NCI-H510A (cell line): Measurements from ENCODE around the gene FASN.
A peak's percentile ranks its signal among the peaks of the same experiment; 100 is the strongest.

Experiments
- DNase-seq: peaks from one replicate; lab custom pipeline; 2025; lab: John Stamatoyannopoulos, UW

The FASN gene

GRCh38 chr17:82056729-82057621 lies 41.1 kb downstream of the FASN start:
- DNase-seq = no peak

DNA sequence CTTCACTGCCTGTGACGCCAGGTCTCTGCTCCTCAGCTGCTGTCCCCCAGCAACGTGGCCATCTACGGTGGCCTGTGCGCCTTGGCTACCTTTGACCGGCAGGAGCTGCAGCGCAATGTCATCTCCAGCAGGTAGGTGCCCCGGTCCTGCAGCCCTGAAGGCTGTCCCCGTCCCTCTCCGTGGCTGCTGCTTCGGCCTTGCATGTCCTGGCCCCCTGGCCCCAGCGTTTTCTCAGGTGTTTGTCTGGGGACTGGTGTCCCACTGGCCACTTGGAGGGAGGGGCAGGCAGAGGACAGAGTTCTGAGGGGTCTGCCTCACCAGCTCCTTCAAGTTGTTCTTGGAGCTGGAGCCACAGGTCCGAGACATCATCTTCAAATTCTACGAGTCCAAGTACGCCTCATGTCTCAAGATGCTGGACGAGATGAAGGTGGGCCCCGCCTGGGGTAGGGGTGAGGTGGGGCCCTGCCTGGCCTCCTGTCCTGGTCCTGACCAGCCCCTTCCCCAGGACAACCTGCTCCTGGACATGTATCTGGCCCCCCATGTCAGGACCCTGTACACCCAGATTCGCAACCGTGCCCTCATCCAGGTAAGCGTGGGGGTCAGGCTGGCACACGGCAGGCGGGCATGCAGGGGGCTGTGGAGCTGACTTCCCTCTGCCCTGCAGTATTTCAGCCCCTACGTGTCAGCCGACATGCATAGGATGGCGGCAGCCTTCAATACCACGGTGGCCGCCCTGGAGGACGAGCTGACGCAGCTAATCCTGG lies 41.9 kb downstream of the FASN start:
- DNase-seq = no peak

DNA sequence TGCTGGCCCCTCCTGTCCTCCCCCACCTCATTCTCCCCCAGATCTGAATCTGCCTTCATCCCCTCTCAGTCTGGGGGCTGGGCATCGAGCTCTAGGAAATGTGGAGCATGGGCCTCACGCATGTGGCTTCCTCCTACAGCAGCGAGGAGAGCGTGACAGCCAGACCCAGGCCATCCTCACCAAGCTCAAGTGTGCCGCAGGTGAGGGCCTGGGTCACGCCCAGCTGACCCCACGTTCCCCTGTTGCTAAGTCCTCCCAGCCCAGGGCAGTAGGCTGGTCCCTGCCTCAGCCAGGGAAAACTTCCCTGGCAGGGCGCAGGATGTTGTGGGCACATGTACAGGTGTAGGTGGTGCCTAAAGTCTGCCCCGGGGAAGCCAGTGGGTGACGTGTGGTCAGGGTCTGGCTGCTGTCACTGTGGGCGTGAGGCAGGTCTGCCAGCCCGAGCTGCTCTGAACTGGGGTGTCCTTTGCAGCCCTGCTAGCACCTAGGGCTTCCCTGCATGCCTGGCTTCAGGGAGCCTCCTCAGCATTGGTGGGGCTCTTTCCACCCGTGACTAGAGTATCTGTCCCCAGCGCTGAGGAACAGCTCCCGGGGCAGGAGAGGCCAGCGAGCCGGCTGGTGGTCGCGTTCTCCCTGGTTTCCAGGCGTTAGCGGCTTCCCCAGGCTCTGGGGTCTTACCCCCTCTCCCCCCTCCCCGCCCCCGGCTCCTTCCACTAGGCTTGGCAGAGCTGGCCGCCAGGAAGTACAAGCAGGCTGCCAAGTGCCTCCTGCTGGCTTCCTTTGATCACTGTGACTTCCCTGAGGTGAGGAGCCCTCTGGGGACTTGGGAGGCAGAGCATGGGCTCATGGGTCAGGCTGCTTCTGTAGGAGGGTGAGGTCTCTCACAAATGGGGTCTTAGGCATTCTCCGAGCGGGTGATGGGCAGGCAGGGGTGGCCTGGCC lies 42.7 kb downstream of the FASN start:
- DNase-seq = no peak

GRCh38 chr17:82054351-82055022 lies 43.5 kb downstream of the FASN start:
- DNase-seq = no peak

DNA sequence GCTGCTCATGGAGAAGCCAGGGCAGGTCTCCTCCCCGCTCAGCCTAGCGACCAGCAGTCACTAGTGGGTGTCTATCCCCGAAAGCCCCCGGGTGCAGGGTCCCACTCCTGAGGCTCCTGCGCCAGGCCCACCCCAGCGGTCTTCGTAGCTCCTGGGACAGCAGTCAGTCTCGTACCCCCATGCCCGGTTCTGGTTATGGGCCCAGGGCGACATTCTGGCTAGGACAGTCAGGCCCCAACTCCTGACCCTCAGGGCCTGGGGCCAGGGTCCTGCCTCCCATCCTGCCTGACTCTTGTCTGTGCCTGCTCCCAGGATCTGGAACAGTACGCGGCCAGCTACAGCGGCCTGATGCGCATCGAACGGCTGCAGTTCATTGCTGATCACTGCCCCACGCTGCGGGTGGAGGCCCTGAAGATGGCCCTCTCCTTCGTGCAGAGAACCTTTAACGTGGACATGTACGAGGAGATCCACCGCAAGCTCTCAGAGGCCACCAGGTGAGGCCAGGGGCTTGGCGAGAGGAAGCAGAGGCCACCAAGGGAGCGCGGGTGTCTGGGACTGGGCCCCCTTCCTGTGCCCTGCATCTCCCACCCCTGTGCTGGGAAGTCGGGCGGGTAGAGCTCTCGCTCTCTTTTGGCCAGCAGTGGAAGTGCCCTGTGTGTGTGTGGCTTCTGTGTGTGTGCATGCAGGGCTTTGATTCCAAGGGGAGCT lies 44.3 kb downstream of the FASN start:
- DNase-seq = no peak

GRCh38 chr17:82053130-82053529 lies 44.9 kb downstream of the FASN start:
- DNase-seq = no peak

- DNase-seq = no peak
Observed at GRCh38 chr17:82052638-82053059, 45.4 kb downstream of the FASN start.

GRCh38 chr17:82051776-82052637 lies 46.0 kb downstream of the FASN start, which contains the start of the genes GPS1 and RFNG:
Gene GPS1, plus strand, starts transcription at chr17:82051898. Its CDS starts 34 bp downstream, at chr17:82051932.
Gene RFNG, minus strand, starts transcription at chr17:82051811. Its CDS starts 45 bp downstream, at chr17:82051766.
- DNase-seq = peak; percentile 68

DNA sequence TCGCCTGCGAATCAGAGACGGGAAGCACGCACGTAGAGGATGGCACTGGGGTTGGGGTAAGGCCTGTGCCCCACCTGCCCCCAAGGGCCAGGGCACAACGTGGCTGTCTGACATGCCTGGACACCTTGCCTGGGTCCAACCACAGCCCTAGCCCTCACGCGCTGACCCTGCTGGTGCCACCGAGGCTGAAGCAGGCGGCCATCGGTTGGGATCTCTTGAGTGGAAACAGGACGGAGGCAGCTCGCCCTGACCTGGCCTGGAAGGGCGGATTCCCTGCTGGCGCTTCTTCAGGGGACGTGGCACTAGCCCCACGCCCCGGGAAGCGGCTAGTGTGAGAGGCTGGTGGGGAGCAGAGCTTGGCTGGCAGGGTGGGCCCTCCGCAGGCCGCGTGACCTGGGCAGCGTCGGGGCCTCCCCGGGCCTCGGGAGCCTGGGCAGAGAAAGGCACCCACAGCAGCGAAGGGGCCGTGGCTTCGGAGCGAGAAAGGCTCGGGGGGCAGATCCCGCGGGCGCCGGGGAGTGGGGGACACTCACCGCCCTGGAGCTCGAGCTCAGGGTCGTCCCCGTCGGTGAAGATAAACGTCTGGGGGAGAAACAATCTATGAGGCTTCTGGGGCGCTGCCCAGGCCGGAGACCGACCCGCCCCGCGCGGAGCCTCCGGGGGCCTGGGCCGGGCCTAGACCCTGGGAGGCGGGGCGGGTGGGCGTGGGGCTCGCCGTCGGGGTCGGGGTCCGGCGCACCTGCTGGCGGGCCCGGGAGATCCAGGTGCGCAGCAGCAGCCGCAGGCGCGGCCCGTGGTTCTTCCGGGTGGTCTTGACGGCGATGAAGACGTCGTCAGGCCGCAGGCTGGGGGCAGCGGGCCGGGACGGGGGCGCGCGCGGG lies 47.0 kb downstream of the FASN start:
- DNase-seq = no peak

DNA sequence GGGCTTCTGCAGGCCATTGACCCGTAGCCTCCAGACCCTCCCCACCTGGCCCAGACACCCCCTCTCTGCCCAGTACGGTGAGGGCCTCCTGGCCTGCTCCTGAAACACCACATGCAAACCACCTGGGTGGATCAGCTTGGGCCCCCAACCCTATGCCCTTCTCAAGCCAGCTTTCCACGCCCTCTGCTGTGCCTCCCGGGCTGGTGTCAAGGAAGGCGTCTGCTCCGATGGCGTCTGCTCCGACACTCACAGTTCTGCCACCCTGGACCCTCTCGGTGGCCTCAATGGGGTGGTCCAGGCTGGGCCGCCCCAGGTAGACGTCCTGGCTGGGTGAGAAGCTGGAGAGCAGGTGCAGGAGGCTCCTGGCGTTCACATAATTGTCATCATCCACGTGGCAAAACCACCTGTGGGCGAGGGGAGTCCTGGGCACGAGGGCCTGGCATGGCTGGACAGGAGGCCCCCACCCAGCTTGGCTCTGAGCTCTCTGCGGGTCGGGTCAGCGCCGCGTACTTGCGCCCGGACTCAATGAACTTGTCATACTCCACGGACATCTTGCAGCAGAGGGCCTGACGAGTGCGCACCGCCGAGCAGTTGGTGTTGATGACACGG lies 47.8 kb downstream of the FASN start:
- DNase-seq = no peak

DNA sequence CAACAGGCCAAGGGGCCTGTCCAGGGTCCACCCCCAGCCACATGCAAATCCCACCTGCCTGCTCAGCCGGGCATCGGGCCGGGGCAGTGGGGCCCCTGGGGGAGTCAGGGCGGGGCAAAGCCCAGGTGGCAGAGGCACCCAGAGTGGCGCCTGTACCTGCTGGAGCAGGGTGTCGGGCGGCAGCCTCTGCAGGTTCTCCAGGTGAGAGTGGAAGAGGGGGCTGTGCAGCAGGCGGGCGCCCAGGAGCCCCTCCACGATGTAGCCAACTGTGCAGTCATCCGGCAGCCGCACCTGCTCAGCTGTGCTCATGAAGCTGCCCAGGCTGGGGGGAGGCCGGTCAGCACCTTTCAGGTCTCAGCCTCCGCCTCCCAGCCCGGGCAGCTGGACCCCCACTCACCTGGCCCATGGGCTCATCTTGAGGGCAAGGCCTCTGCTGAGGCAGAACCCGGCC lies 48.5 kb downstream of the FASN start:
- no peak for DNase-seq

GRCh38 chr17:82049106-82049505 lies 48.9 kb downstream of the FASN start:
- no peak for DNase-seq

DNA sequence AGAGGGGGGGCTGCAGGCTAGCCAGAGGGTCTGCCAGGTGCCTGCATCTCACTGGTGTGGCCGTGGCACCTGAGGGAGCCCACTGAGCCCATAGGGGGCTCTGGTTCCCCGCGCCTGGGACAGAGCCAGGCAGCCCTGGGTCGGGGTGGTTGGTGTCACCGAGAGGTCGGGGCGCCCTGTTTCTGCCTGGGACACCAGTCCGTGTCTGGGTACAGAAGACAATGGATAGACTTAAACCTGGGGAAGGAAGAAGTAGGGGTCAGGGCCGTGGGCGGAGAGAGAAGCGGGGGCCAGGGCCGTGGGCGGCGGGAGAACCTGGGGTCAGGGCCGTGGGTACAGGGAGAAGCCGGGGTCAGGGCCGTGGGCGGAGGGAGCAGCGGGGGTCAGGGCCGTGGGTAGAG lies 49.5 kb downstream of the FASN start:
- no peak for DNase-seq

DNA sequence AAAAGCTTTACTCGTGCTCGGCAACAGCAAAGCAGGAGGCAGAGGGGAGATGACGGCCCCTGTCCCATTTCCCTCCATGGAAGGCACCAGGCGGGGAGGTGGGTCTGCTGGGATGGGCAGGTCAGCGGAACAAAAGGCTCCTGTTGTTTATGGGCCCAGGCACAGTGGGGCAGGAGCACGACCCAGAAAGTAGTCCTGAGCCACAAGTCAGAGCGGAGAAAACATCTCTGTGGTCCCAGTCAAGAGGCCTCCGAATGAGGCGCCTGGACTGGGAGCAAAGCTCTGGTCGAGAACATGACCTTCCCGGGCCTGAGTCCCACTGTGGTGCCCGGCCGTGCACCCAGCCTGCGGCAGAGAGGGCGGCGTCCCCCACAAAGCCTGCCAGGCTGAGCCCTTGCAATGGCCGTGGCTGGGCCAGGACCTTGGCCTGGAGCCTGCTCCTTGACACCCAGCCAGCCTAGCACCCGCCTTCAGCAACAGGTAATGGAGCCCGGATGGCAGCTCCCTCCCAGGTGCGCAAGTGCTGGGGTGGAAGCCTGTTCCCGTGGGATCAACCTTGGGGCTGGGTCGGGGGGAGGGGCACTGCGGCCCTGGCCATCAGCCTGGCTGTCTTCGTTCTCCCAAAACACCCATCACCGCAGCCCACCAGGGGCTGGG lies 50.0 kb downstream of the FASN start:
- DNase-seq = no peak

GRCh38 chr17:82047379-82047778 lies 50.7 kb downstream of the FASN start:
- DNase-seq = no peak

GRCh38 chr17:82046903-82047302 lies 51.1 kb downstream of the FASN start:
- DNase-seq = no peak

DNA sequence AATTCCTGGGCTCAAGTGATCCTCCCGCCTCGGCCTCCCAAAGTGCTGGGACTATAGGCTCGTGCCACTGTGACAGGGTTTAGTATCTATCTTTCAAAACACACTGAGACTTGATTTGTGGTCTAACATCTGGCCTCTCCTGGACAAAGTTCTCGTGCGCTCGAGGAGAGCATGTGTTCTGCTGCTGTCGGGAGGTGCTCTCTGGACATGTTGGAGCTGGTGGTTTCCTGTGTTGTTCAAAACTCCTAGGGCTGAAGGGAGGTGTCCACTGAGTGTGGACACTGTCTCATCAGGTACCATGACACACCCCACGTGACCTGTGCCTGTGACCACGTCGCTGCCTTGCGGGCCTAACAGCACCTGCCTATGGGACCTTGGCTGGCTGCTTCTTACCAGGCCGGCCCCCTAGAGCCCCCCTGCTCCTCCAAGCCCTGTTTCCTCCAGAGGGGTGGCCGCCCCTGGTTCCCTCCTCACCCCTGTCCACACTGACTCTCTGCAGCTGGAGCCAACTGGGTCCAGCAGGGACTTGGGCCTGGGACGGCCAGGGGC lies 52.0 kb downstream of the FASN start:
- no peak for DNase-seq
